Tibial artery (tissue), 4 donors: ENCODE results near the gene MRM1.

Experiments used
- DNase-seq, 2 donors: peaks; one replicate each; pipeline ENCODE4 v3.0.0-alpha.2; 2019
- H3K27ac ChIP-seq, 2 donors: fragments of 200-600 bp; sonication (generic) in 1 of 2; 1 replicate in 1 of 2; 2 replicates in 1 of 2; pipeline ENCODE4 v1.5.1; 2018 to 2019; ENCODE audit warnings: mild to moderate bottlenecking in 1 of 2
- H3K27me3 ChIP-seq, 2 donors: fragments of 200-600 bp; sonication (generic) in 1 of 2; one replicate each; pipeline versions ENCODE4 v1.5.1 to v1.6.0; 2016 to 2019
- H3K36me3 ChIP-seq, 3 donors: fragments of 200-600 bp; sonication (generic) in 2 of 3; one replicate each; pipeline ENCODE4 v1.5.1; 2016 to 2019; ENCODE audit warnings: mild to moderate bottlenecking in 2 of 3
- H3K4me1 ChIP-seq, 4 donors: fragments of 200-600 bp; sonication (generic) in 2 of 4; 1 replicate in 3 of 4; 2 replicates in 1 of 4; pipeline ENCODE4 v1.5.1; 2016 to 2019
- H3K4me3 ChIP-seq, 2 donors: fragments of 200-600 bp; sonication (generic) in 1 of 2; 1 replicate in 1 of 2; 2 replicates in 1 of 2; pipeline ENCODE4 v1.5.1; 2018 to 2019; ENCODE audit warnings: mild to moderate bottlenecking in 2 of 2
- H3K9me3 ChIP-seq, 3 donors: fragments of 200-600 bp; sonication (generic) in 1 of 3; one replicate each; pipeline ENCODE4 v1.5.1; 2016 to 2019
- CTCF ChIP-seq, 2 experiments: fragments of 200-600 bp in 1 of 2; fragments of 450-650 bp in 1 of 2; IDR thresholded peaks; one replicate each; pipeline ENCODE4 v1.5.1; 2017 to 2019; ENCODE audit warnings: antibody characterized with exemption in 2 of 2, mild to moderate bottlenecking in 1 of 2, moderate library complexity in 1 of 2
- intact Hi-C: fragments of 100-400 bp; cut with DNase I; formaldehyde crosslinking; loops from one replicate; pipeline ENCODE4 v1.15.0; 2023; ENCODE audit warnings: low total_unique reads

MRM1 gene

GRCh38 chr17:36578671-36579070 lies 22.7 kb upstream of the MRM1 start:
- Histone ChIP-seq H3K4me3 (no peak overlapping the region), H3K9me3 (no peaks in the 10 kb centered on the region), H3K27me3 (no peaks in the 10 kb centered on the region), H3K4me1 (no peaks in the 10 kb centered on the region), H3K36me3 (peaks cover 54 to 80% (median 70%) of the 10 kb centered on the region in 3 donors), H3K27ac (no peak overlapping the region)
- no peak for TF ChIP-seq CTCF (IDR thresholded peaks at IDR 0.05)
- intact Hi-C loops: no loop called here
- DNase-seq: no peak

DNA sequence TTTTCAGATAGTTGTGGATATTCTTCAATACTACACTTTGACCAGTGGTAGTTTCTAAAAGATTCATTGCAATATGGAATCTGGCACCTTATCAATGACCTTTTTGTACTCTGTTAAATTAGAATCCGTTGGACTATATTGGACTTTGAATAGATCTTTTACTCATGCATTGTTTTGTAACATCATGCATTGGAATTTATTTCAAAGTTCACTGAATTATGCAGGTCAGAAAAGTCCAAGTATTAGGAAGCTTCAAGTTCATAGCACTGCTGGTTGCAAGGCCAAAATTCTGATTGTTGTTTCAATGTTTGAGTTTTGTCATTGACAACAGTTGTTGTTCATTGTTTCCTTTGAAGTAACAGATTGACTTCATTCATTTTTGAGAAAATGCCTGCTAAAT lies 17.6 kb upstream of the MRM1 start:
- DNase-seq: no peak
- Histone ChIP-seq H3K4me3 (no peak overlapping the region), H3K4me1 (no peaks in the 10 kb centered on the region), H3K27ac (no peak overlapping the region), H3K36me3 (peaks cover 82 to 100% (median 83%) of the 10 kb centered on the region in 3 donors), H3K27me3 (no peaks in the 10 kb centered on the region), H3K9me3 (no peaks in the 10 kb centered on the region)
- TF ChIP-seq CTCF (IDR thresholded peaks at IDR 0.05): no peak
- intact Hi-C loops: no loop called here

GRCh38 chr17:36586138-36586537 lies 15.2 kb upstream of the MRM1 start:
- intact Hi-C loops: no loop called here
- no peak for DNase-seq
- no peak overlapping the region for H3K4me3 ChIP-seq
- peaks cover 59 to 85% (median 62%) of the 10 kb centered on the region in 3 donors for H3K36me3 ChIP-seq
- H3K27me3 ChIP-seq: no peaks in the 10 kb centered on the region
- H3K4me1 ChIP-seq: peaks cover 0 to 4% (median 2%) of the 10 kb centered on the region in 4 donors
- H3K9me3 ChIP-seq: no peaks in the 10 kb centered on the region
- TF ChIP-seq CTCF (IDR thresholded peaks at IDR 0.05): no peak
- no peak overlapping the region for H3K27ac ChIP-seq

GRCh38 chr17:36590082-36590481 lies 11.3 kb upstream of the MRM1 start:
- H3K36me3 ChIP-seq: peaks cover 28 to 46% (median 30%) of the 10 kb centered on the region in 3 donors
- no peaks in the 10 kb centered on the region for H3K27me3 ChIP-seq
- H3K9me3 ChIP-seq: no peaks in the 10 kb centered on the region
- intact Hi-C loops: loop anchor here (5.0 to 10.0 kb wide), 3 partner anchors 43 to 1605 kb away; partner anchors contain the start of genes AATF and LIG3
- no peak for DNase-seq
- no peak overlapping the region for H3K27ac ChIP-seq
- TF ChIP-seq CTCF (IDR thresholded peaks at IDR 0.05): no peak
- H3K4me3 ChIP-seq: no peak overlapping the region
- H3K4me1 ChIP-seq: peaks cover 0 to 25% (median 16%) of the 10 kb centered on the region in 4 donors

- Histone ChIP-seq H3K27me3 (no peaks in the 10 kb centered on the region), H3K36me3 (peaks cover 15 to 30% (median 17%) of the 10 kb centered on the region in 3 donors), H3K9me3 (no peaks in the 10 kb centered on the region), H3K27ac (peak within 1 kb of the TSS; percentile 53 to 65), H3K4me1 (peaks cover 0 to 25% (median 16%) of the 10 kb centered on the region in 4 donors), H3K4me3 (peak within 1 kb of the TSS; percentile 73 to 86)
- peak; percentile 76 to 90 for DNase-seq
- no peak for TF ChIP-seq CTCF (IDR thresholded peaks at IDR 0.05)
- intact Hi-C loops: loop anchor here (5.0 to 10.0 kb wide), 3 partner anchors 44 to 1607 kb away; partner anchors contain the start of genes AATF and LIG3
Measured at GRCh38 chr17:36591434-36592315, 9.7 kb upstream of the MRM1 start, which contains the start of gene DHRS11. DHRS11 (plus strand) TSS chr17:36591879; CDS start chr17:36592010, 131 bp downstream.
